GM12865 (cell line): Measurements from ENCODE around the gene KRT84.
"Not testable (repeated sequence)": the region's sequence is repeated elsewhere in the genome, so short reads cannot be mapped to it uniquely, and the experiment has no call there.

Experiments used
- DNase-seq: peaks from one replicate; pipeline ENCODE4 v3.0.0; 2010; ENCODE audit warnings: low read depth
- H3K4me3 ChIP-seq: 2 replicates; pipeline ENCODE4 v1.5.1; 2011; ENCODE audit warnings: mild to moderate bottlenecking, low read depth, low read length, control low read depth
- CTCF ChIP-seq: IDR thresholded peaks from 2 replicates; pipeline ENCODE4 v1.5.1; 2011; ENCODE audit warnings: low read length, control low read depth, low read depth, inconsistent platforms; ENCODE audit not compliant: insufficient read depth; ENCODE audit errors: missing control alignments

Gene KRT84

DNA sequence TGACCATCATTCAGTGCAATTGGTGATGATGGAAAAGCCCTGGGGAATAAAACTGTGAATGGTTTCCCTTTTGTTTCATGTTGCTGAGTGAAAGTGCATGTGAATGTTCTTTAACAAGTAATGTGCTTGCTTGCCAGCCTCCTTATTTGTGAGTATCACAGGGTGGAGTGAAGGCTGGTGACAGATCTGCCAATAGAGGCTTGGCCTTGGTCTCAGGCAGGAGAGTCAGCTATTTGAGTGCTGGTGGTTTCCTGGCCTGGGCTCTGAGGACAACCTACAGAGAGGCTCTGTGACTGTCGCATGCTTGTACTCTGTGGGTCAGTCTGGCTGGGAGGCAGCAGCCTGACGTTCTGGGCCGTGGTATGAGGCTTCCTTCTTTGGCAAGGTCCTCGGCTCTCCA, 38.9 kb downstream of the KRT84 start:
- DNase-seq, result no peak
- TF ChIP-seq CTCF, result no peak
- no peak overlapping the region for H3K4me3 ChIP-seq

GRCh38 chr12:52345041-52345440, 40.4 kb downstream of the KRT84 start:
- DNase-seq, H3K4me3 ChIP-seq: not testable (repeated sequence)

- TF ChIP-seq CTCF, result no peak
- H3K4me3 ChIP-seq, result no peak overlapping the region
- DNase-seq, result no peak
Measured at GRCh38 chr12:52344111-52344510, 41.3 kb downstream of the KRT84 start.

DNA sequence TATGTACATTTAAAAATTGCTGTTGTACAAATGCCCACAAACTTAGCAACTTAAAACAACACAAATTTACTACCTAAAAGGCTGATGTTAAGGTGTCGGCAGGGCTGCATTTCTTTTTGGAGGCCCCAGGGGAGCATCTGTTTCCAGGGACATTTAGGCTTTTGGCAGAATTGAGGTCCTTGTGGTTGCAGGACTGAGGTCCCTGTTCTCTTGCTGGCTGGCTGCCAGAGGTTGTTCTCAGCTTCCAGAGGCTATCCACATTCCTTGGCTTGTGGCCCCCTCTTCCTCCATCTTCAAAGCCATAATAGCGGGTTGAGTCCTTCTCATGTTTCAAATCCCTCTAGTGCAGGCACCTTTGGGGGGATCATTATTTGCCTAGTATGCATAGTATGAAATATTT, 41.9 kb downstream of the KRT84 start:
- no peak overlapping the region for H3K4me3 ChIP-seq
- TF ChIP-seq CTCF, result no peak
- no peak for DNase-seq

DNA sequence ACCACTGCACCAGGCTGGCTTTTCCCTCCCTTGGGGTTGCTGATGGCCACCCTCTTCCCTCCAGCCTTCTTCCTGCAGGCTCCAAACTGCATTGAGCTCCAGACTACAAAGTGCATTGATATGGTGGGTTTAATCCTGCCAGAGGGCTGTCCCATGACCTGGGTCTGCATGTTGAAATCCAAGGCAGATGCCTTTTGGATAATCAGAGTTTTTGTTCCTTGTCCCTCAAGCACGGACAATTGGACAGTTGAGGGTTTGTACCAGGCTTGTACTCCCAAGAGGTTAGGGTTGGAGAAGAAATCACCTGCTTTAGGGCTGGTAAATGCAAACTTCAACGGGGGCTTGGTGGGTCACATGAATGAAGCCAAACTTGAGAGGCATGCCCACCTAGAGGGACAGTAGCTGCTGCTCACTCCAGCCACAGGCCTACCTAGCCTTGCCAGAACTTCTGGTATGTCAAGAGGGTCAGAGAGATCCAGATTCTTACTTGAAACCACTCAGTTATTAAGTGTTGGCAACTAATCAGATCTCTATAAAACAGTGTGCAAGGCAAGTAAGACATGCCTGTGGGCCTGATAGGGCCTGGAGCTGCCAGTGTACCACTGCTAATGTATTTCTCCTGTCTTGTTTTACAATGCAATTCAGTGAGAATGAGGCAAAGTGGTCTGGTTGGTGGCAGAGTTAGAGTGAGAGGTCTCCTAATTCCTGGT, 42.5 kb downstream of the KRT84 start:
- DNase-seq, result no peak

GRCh38 chr12:52341066-52341580, 44.3 kb downstream of the KRT84 start:
- no peak overlapping the region for H3K4me3 ChIP-seq
- no peak for DNase-seq
- TF ChIP-seq CTCF, result no peak

More for the DNA sequence above, 42.5 kb downstream of the KRT84 start:
- TF ChIP-seq CTCF, result no peak
- H3K4me3 ChIP-seq, result no peak overlapping the region

DNA sequence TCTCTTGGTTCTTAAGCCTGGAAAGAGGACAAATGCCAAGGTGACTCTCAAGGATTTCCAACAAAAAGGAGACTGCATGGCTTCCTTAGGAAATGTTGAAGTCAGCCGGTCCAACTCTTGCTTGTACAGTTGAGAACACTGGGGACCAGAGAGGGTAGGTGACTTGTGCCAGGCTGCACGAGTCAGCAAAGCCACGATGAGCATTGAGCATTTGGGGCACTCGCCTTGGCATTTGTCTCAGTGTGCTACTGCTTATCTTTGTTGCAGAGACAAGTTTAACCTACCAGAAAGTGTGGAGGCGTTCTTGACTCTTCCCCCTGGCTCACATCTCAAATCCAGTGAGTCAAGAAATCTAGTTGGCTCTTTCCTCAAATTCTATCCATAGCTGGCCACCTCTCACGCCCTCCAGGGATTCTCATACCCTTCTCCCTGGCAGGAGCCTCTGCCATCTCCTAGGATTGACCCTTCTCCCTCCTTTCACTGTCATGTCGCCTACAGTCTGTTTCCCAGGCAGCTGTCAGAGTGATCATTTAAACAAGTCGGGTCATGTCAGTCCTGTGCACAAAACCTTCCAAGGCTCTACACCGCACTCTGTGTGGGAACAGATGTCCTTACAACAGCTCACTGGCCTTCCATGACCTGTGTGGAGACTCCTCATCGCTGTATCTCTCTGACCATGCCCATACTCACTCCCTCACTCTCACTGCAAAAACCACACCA, 47.1 kb downstream of the KRT84 start:
- DNase-seq, result no peak
- no peak overlapping the region for H3K4me3 ChIP-seq
- TF ChIP-seq CTCF, result no peak
